AG04449 (cell line): ENCODE data around the gene ZNF284.

Source experiments
- CTCF ChIA-PET: fragments of 350-600 bp; formaldehyde crosslinking; extraction: SDS; loops from one replicate; lab custom pipeline; 2021; ENCODE audit warnings: antibody characterized with exemption; lab: Yijun Ruan, JAX
- POLR2A ChIA-PET: fragments of 400-600, 350-600 bp; formaldehyde crosslinking; extraction: SDS; loops from one replicate; lab custom pipeline; 2020; ENCODE audit warnings: antibody characterized with exemption, inconsistent platforms; lab: Yijun Ruan, JAX
- DNase-seq: peaks from one replicate; pipeline ENCODE4 v3.0.0-alpha.2; 2010; ENCODE audit warnings: low read depth, low spot score
- H3K4me3 ChIP-seq: 2 replicates; pipeline ENCODE4 v1.5.1; 2011; ENCODE audit warnings: low read depth, mild to moderate bottlenecking, control low read depth, low read length
- TF ChIP-seq, protein P1 (sequence below): IDR thresholded peaks from one replicate; pipeline ENCODE4 v1.5.1; 2011; ENCODE audit warnings: mild to moderate bottlenecking, moderate library complexity, low read length, control low read depth, inconsistent platforms; ENCODE audit not compliant: insufficient read depth; ENCODE audit errors: missing control alignments

The ZNF284 gene

DNA sequence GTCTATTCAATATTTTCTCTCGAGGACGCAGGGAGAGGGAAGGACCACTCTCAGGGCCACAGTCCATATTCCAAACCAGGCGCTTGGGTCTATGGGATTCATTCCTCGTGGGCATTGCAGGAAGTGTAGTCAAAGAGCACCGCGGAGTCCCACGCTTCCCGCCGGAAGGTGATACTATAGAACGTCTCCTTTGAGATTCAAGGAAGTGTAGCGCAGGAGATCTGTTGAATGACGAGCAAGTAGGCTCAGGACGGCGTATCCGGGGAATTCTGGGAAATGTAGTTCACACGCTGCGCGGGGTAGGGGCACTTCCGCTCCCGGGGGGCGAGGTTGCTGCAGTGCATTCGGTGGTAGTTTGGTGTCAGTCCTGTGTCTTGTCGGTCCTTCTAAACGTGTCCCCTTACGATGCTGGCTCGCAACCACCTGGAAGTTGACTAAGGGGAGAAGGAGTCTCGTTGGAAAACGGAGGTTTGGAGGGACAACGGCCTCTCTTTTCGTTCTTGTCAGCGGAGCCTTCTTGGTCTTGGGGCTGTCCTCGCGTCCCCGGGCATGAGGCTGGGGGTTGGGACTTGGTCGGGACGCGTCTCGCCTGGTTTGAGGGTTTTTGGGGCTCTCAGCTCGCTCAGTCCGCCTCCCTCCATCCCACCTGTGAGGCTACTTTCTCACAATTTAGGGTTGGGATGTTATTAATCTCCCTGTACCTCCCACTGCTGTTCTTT is at the start of gene ZNF284:
Gene ZNF284, plus strand, starts transcription at position 336 of the 719 bp plus-strand sequence. CDS start 4,231 bp downstream, outside the sequence.
- CTCF ChIA-PET: interaction anchor here (1.1 to 1.2 kb wide), 2 partner anchors 11 to 120 kb away, joined by 3 read pairs; no protein-coding TSS in a partner anchor
- POLR2A ChIA-PET: no interaction called here
- TF ChIP-seq, protein P1, sequence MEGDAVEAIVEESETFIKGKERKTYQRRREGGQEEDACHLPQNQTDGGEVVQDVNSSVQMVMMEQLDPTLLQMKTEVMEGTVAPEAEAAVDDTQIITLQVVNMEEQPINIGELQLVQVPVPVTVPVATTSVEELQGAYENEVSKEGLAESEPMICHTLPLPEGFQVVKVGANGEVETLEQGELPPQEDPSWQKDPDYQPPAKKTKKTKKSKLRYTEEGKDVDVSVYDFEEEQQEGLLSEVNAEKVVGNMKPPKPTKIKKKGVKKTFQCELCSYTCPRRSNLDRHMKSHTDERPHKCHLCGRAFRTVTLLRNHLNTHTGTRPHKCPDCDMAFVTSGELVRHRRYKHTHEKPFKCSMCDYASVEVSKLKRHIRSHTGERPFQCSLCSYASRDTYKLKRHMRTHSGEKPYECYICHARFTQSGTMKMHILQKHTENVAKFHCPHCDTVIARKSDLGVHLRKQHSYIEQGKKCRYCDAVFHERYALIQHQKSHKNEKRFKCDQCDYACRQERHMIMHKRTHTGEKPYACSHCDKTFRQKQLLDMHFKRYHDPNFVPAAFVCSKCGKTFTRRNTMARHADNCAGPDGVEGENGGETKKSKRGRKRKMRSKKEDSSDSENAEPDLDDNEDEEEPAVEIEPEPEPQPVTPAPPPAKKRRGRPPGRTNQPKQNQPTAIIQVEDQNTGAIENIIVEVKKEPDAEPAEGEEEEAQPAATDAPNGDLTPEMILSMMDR: no peak
- peak; percentile 45 for DNase-seq
- peak within 1 kb of the TSS; percentile 84 for H3K4me3 ChIP-seq

DNA sequence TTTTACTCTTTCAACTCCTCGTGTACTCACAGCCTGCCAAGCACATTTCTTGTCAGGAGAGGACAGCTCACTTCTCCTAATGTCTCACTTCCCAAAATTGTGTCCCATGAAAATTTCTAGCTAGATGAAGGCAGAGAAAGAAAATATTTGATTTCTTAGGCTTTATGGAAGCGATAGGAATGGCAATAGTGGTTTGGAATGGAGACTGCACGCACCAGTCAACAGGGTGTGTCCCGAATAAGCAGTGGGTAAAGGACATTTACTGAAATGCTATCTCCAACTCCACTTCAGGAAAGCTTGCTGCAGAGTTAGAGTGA is 47.1 kb upstream of the ZNF284 start:
- DNase-seq: no peak
- H3K4me3 ChIP-seq: peak overlapping the region; percentile 90
- ChIA-PET CTCF (interaction anchor here (1.2 kb wide), 1 partner anchor 23 kb away, joined by 4 read pairs; no protein-coding TSS in a partner anchor), POLR2A (interaction anchor here (1.1 kb wide), 1 partner anchor 90 kb away, joined by 4 read pairs; the partner anchor contains the start of gene ZNF45)
- TF ChIP-seq, protein P1: no peak

DNA sequence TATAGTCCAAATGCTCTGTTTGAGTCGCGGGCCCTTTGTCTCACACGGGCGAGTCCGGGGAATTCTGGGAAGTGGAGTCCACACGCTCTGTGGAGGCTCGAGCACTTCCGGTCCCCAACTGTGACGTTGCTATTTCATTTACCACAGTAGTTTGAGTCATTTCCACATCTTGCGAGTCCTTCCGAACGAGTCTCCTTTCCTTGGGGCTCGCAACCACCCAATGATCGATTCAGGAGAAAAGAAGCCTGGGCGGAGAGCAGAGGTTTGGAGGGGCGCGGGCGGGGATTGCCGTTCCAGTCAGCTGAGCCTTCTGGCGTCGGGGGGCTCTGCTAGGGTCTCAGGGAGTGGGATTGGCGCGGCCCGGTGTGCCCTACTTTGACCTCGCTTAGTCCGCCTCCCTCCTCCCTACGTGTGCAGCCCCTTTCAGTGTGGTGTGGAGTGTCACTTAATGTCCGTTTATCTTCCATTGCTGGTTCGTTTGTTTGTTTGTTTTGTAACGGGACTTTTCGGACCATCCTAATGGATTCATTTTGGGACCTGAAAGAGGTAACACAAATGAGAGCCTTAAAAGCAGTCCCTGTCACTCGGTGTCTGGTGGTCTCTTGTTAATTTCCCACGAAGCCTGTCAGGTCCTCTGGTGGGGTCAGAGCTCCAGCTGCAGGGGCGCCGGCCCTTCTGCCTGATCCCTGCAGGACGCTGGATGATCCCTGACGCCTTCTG is 46.6 kb upstream of the ZNF284 start, which contains the start of gene ZNF222:
Gene ZNF222, plus strand, starts transcription at position 163 of the 720 bp plus-strand sequence. Its CDS starts 58 bp downstream, at position 221.
- DNase-seq: peak; percentile 37
- ChIA-PET POLR2A (interaction anchor here (0.6 to 1.1 kb wide), 2 partner anchors 90 to 136 kb away, joined by 3 to 4 read pairs; partner anchors contain the start of gene ZNF45), CTCF (interaction anchor here (1.2 kb wide), 1 partner anchor 24 kb away, joined by 4 read pairs; no protein-coding TSS in a partner anchor)
- TF ChIP-seq, protein P1: no peak
- peak within 1 kb of the TSS; percentile 90 for H3K4me3 ChIP-seq

DNA sequence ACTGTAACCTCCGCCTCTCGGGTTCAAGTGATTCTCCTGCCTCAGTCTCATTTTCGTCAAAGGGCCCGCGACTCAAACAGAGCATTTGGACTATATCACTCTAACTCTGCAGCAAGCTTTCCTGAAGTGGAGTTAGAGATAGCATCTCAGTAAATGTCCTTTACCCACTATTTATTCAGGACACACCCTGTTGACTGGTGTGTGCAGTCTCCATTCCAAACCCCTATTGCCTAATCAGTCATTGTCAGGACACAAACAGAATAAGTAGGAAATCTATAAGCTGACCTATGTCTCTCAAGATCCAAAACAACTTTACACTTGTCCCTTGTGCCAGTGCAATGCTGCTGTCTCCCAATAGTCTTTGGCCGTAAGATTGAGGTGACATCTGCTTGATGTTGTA is 45.3 kb upstream of the ZNF284 start:
- TF ChIP-seq, protein P1: no peak
- no peak for DNase-seq
- CTCF ChIA-PET: no interaction called here
- no peak overlapping the region for H3K4me3 ChIP-seq
- POLR2A ChIA-PET: no interaction called here

DNA sequence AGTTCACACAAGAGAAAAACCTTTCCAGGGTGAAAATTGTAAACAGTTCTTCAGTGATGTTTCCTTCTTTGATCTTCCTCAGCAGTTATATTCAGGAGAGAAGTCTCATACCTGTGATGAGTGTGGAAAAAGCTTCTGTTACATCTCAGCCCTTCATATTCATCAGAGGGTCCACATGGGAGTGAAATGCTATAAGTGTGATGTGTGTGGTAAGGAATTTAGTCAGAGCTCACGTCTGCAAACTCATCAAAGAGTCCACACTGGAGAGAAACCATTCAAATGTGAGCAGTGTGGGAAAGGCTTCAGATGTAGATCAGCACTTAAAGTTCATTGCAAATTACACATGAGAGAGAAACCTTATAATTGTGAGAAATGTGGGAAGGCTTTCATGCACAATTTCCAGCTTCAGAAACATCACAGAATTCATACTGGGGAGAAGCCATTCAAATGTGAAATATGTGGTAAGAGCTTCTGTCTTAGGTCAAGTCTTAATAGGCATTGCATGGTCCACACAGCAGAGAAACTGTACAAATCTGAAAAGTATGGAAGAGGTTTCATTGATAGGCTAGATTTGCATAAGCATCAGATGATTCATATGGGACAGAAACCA is 39.9 kb upstream of the ZNF284 start:
- TF ChIP-seq, protein P1: no peak
- CTCF ChIA-PET: no interaction called here
- no peak for DNase-seq
- POLR2A ChIA-PET: no interaction called here
- no peak overlapping the region for H3K4me3 ChIP-seq
